ENCODE measurements around the gene ZNF148. TPM values are rescaled to one million over a fixed set of nuclear protein-coding genes. Genes with fewer than 3 reads are reported as not detected.

Gene ZNF148
- total and polyA plus RNA-seq, 7 donors = 3.5 to 29.8 (median 22.7) TPM

GRCh38 chr3:125292015-125292414, 83.1 kb downstream of the ZNF148 start:
- no peak overlapping the region for H3K4me3 ChIP-seq
- peaks cover 0 to 9% of the 10 kb centered on the region in 2 donors for H3K36me3 ChIP-seq (ENCODE audit: insufficient read depth in 1 of 2, low read depth in 1 of 2)
- peak overlapping the region; percentile 53 for H3K27ac ChIP-seq
- ATAC-seq (peak; percentile 91 to 97 (median 94)), DNase-seq (no peak)
- intact Hi-C loops (cut with DNase I) = no loop called here
- no peaks in the 10 kb centered on the region for H3K9me3 ChIP-seq
- H3K27me3 ChIP-seq (ENCODE audit: insufficient read depth in 3 of 3, low read length in 2 of 3) = no peaks in the 10 kb centered on the region
- no peak for TF ChIP-seq CTCF (IDR thresholded peaks at IDR 0.05)
- peaks cover 24% of the 10 kb centered on the region for H3K4me1 ChIP-seq
- WGBS, 3 donors = 77 to 89% (median 88%) methylated on average over 4 of the region's 4 CpGs

GRCh38 chr3:125289429-125289981, 85.6 kb downstream of the ZNF148 start:
- intact Hi-C loops (cut with DNase I) = no loop called here
- H3K4me1 ChIP-seq = peaks cover 13% of the 10 kb centered on the region
- H3K27ac ChIP-seq = no peak overlapping the region
- no peak for TF ChIP-seq CTCF (IDR thresholded peaks at IDR 0.05)
- H3K4me3 ChIP-seq = no peak overlapping the region
- WGBS, 3 donors = 84 to 92% (median 87%) methylated on average over 4 of the region's 4 CpGs
- H3K36me3 ChIP-seq (ENCODE audit: insufficient read depth in 1 of 2, low read depth in 1 of 2) = peaks cover 0 to 14% of the 10 kb centered on the region in 2 donors
- DNase-seq (no peak), ATAC-seq (no peak)
- no peaks in the 10 kb centered on the region for H3K27me3 ChIP-seq (ENCODE audit: insufficient read depth in 3 of 3, low read length in 2 of 3)
- H3K9me3 ChIP-seq = no peaks in the 10 kb centered on the region

GRCh38 chr3:125287248-125287647, 87.9 kb downstream of the ZNF148 start:
- H3K4me1 ChIP-seq = peaks cover 6% of the 10 kb centered on the region
- DNase-seq (no peak), ATAC-seq (no peak)
- peaks cover 0 to 14% of the 10 kb centered on the region in 2 donors for H3K36me3 ChIP-seq (ENCODE audit: insufficient read depth in 1 of 2, low read depth in 1 of 2)
- no peak for TF ChIP-seq CTCF (IDR thresholded peaks at IDR 0.05)
- H3K9me3 ChIP-seq = no peaks in the 10 kb centered on the region
- 98 to 100% (median 99%) methylated on average over 2 of the region's 2 CpGs for WGBS, 3 donors
- H3K27me3 ChIP-seq (ENCODE audit: insufficient read depth in 3 of 3, low read length in 2 of 3) = no peaks in the 10 kb centered on the region
- no peak overlapping the region for H3K27ac ChIP-seq
- H3K4me3 ChIP-seq = no peak overlapping the region
- intact Hi-C loops (cut with DNase I) = no loop called here

GRCh38 chr3:125281381-125281780, 93.7 kb downstream of the ZNF148 start:
- WGBS, 3 donors = 48 to 53% (median 50%) methylated on average over 1 of the region's 1 CpG
- Histone ChIP-seq H3K27me3 (ENCODE audit: insufficient read depth in 3 of 3, low read length in 2 of 3) (no peaks in the 10 kb centered on the region), H3K36me3 (ENCODE audit: insufficient read depth in 1 of 2, low read depth in 1 of 2) (peaks cover 0 to 12% of the 10 kb centered on the region in 2 donors), H3K4me1 (peaks cover 5% of the 10 kb centered on the region), H3K4me3 (no peak overlapping the region), H3K27ac (no peak overlapping the region), H3K9me3 (no peaks in the 10 kb centered on the region)
- no peak for TF ChIP-seq CTCF (IDR thresholded peaks at IDR 0.05)
- DNase-seq (no peak), ATAC-seq (no peak)
- intact Hi-C loops (cut with DNase I) = no loop called here

All from psoas muscle (tissue), 8 donors.